ENCODE measurements around the gene PNCK.

GRCh38 chrX:153697924-153698865 is 24.6 kb upstream of the PNCK start:
- TF ChIP-seq PATZ1 (CRISPR knock-in tag; IDR thresholded peaks at IDR 0.05; ENCODE audit: borderline replicate concordance) = no peak
- no peak for TF ChIP-seq CREB5 (CRISPR knock-in tag; IDR thresholded peaks at IDR 0.05; ENCODE audit: low read depth)
- no peak for TF ChIP-seq CSDC2 (CRISPR knock-in tag; IDR thresholded peaks at IDR 0.05)
- no peak for TF ChIP-seq RARB (CRISPR knock-in tag; IDR thresholded peaks at IDR 0.05)
- TF ChIP-seq GLIS3 (CRISPR knock-in tag; IDR thresholded peaks at IDR 0.05) = no peak
- TF ChIP-seq ZFP30 (CRISPR knock-in tag; IDR thresholded peaks at IDR 0.05) = no peak
- no peak for TF ChIP-seq TOX (CRISPR knock-in tag; IDR thresholded peaks at IDR 0.05; ENCODE audit: borderline replicate concordance)
